Measurements from ENCODE around the gene ALG10B.
"Not testable (repeated sequence)": the region's sequence is repeated elsewhere in the genome, so short reads cannot be mapped to it uniquely, and the experiment has no call there.

The ALG10B gene, protein sequence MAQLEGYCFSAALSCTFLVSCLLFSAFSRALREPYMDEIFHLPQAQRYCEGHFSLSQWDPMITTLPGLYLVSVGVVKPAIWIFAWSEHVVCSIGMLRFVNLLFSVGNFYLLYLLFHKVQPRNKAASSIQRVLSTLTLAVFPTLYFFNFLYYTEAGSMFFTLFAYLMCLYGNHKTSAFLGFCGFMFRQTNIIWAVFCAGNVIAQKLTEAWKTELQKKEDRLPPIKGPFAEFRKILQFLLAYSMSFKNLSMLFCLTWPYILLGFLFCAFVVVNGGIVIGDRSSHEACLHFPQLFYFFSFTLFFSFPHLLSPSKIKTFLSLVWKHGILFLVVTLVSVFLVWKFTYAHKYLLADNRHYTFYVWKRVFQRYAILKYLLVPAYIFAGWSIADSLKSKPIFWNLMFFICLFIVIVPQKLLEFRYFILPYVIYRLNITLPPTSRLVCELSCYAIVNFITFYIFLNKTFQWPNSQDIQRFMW

DNA sequence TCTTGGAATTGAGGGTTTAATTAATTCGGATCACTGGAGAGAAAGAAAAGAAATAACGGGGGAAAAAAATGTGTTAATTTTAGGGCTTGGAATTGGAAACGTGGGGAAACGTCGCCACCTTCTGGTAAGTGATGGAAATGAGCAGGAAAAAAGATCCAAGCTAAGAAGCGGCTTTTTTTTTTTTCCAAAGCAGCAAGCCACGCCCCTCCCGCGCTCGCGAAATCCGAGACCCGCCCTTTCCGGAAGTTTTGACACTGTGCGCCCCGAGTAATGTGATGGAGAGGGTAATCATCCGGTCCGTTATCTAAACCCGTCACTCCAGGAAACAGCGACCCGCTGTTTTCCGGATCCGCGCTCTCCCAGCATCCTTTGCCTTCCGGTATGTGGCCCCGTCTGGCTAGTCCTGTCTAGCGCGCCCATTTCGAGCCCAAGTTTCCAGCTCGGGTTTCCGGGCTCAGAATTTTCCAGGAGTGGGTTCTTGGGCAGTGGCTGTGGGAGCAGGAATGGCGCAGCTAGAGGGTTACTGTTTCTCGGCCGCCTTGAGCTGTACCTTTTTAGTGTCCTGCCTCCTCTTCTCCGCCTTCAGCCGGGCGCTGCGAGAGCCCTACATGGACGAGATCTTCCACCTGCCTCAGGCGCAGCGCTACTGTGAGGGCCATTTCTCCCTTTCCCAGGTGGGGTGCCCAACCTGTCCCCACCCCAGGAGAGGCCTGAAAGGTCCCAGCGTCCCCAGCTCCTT lies at the start of gene ALG10B:
Gene ALG10B (plus strand): TSS at position 384 of the 739 bp plus-strand sequence. CDS start 120 bp downstream, at position 504.
- peak; percentile 98 for DNase-seq

DNA sequence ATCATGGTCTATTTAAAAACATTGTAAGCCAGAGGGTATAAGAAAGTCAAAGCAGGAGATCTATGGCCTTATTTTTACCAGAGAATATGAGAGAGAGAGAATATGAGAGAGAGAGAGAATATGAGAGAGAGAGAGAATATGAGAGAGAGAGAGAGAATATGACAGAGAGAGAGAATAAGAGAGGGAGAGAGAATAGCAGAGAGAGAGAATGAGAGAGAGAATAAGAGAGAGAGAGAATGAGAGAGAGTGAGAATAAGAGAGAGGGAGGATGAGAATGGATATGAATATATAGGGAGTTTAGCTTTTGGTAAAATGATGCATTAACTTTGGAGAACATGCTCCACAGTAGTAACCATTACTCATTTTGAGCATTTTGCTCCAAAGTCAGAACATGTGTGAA lies 48.0 kb upstream of the ALG10B start:
- no peak for DNase-seq

DNA sequence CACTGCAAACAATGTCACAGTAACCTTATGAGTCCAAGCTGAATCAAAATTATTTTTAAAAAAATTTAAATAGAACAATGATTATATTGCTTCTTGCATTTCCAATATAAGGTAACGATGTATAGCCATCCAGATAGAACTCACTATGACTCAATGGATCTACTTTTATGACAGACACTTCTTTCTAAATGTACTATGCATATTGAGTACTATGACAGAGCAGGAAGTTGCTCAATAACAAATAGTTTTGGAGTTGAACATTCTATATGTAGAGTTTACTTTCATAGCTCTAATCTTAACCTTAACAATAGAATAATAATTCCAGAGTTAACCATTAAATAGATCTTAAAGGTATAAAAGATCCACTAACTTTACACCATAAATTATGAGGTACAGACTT lies 46.7 kb upstream of the ALG10B start:
- DNase-seq = no peak

DNA sequence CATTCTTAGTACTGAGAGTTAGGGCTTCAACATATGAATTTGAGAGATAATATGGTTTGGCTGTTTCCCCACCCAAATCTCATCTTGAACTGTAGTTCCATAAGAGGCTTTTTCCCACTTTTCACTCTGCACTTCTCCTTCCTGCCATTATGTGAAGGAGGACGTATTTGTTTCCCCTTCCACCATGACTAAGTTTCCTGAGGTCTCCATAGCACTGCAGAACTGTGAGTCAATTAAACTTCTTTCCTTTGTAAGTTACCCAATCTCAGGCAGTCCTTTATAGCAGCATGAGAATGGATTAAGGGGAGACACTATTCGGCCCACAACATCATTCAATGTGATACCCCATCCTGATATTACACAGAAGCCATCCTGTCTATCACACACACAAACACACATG lies 36.8 kb upstream of the ALG10B start:
- no peak for DNase-seq

DNA sequence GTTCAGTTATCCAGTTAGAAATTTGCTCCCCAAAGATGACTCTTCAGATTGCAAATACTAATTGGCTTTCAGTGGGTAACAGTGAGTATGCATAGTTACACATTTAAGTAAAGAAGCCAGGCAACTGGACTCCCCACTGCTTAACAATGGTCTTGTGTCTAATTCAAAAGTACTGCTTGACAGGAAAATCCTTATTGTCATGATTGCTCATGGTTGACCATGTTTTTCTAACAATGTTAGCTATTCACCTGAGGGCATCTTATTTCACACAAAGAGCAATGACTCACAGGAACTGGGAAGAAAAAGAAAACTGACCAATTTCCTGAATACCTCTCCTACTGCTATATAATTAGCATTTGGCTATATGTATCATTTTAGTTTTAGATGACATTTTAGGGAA lies 33.7 kb upstream of the ALG10B start:
- no peak for DNase-seq

DNA sequence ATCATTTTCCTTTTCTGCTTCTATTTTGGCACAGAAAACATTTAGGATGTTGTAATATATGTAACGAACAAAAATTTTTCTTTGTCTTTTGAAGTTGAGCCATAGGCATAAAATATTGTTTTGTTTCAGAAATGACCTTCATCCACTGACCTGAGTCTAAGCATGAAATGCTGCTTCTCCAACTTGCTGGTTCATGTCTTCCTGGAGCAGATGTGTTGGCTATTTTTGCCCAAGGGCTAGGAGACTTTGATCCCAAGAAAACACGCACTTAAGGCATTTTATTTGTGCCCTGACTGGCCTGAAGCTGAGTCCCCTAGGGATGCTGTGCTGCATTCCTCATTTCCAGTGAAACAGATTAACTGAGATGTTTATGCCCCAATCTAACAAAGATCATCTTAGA lies 27.2 kb upstream of the ALG10B start:
- no peak for DNase-seq

DNA sequence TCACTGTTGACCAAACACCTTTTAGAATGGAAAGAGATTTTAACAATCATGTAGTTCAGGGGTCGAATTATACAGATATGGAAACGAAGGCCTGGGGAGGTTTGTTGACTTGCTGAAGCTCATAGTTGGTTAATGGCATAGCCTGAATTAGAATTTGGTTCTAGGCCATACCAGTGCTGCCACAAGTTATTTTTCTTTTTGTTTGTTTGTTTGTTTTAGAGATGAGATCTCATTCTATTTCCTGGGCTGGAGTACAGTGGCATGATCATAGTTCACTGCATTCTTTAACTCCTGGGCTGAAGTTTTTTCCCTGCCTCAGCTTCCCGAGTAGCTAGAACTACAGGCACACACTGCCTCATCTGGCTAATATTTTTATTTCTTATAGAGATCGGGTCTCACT lies 25.4 kb upstream of the ALG10B start:
- no peak for DNase-seq

DNA sequence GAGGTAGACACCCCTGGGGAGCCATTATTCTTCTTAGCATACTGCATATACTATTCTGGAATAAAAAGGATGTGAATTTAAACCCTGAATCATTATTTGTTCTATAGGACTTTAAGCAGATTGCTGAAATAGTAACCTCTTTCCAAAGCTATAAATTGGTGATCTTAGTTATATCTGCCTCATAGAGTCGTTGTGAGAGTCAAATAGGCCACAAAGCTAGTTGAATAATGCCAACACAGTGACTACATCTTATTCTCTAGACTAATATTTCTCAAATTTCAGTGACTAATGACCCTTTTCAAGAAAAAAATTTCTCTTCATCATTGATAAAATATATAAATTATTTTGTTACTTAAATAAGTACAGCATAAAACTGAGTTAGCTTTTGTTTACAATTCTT lies 13.6 kb upstream of the ALG10B start:
- DNase-seq = not testable (repeated sequence)

DNA sequence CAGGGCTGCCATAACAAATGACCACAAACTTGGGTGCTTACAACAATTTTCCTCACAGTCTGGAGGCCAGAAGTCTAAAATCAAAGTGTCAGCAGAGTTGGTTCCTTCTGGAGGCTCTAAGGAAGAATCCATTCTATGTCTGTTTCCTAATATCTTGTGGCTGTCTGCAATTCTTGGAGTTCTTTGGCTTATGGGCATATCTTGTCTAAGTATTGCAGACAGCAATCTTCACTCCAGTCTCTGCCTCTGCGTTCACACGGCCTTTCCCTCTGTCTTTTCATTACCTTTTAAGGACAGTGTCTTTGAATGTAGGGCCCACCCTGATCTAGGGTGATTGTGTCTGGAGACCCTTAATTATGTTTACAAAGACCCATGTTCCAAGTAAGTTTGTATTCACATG lies 5.4 kb downstream of the ALG10B start:
- DNase-seq = not testable (repeated sequence)

DNA sequence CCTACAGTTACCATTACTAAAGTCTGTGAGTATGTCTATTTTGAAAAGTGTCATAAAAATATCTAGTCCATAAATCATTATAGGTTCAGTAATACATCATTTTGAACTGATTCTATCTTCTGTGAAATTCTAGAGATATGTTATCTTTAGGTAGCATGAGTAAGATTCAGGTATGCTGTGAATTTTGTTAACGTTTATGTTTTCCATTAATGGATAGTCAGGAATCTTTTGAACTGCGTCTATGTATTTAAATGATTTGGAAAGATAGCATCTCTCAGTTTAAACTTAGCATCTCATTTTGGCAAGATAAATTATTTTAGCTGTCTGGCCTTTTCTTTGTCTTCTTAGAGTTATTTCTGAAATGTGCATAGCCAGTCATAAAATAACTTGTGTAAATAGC lies 8.3 kb downstream of the ALG10B start:
- DNase-seq = no peak

DNA sequence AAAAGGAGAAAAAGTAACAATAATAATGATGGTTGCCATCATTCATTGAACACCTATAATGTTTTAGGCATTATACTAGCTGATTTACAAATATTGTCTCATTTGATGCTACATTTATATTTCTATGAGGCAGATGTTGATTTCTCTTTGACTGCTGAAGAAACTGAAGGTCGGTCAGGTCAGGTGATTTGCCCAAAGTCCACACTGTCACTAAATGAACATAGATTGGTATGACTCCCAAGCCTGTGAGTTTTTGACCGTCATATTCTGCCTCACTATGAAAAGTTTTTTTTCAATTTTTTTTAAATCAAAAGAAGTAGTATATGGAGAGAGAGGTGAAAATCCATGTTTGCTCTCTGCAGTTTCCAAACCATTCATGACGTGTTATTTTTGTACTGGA lies 10.8 kb downstream of the ALG10B start:
- no peak for DNase-seq

DNA sequence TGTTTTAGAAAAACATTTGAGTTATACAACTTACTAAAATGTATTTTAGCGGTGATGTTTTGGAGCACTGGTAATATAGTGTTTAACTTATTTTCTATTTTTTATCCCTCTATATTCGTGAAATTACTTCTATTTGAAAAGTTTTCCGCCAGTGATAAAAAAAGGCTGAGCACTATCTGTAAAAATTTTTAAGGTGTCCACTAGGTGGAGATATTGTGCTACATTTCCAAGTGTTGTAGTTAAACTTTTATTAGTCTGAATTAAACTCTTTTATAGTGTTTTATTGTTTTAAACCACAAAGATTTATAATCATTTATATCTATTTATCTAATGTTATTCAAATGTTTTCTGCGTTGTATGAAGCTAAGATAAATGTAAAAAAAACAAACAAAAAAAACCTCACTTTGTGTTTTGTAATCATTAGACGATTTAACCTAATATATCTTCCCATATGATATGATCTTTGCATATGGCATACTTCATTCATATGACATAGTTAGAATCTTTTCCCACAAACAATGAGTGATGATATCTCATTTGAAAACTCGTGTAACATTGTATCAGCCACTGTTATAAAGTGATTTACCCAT lies 11.8 kb downstream of the ALG10B start:
- DNase-seq = peak; percentile 75

DNA sequence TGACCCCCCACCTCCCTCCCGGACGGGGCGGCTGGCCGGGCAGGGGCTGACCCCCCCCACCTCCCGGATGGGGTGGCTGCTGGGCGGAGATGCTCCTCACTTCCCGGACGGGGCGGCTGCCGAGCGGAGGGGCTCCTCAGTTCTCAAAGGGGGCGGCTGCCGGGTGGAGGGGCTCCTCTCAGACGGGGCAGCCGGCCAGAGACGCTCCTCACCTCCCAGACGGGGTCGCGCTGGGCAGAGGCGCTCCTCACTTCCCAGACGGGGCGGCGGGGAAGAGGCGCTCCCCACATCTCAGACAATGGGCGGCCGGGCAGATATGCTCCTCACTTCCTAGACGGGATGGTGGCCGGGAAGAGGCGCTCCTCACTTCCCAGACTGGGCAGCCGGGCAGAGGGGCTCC lies 13.8 kb downstream of the ALG10B start:
- not testable (repeated sequence) for DNase-seq

DNA sequence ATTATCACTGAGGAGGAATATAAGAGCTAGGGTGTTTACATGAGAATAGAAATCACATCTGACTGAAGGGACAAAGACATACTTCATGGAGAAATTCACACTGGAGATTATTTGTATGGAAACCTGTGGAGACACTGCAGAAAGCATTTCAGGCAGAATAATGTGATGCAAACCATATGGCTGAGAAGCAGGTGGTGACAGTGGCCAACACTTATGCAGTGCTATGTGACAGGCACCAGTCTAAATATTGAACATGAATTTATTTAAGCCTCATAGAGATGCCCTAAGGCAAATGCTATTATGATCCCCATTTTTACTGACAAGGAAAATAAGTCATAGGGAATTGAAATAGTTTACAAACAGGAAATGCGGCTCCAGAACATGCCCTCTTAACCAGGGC lies 16.2 kb downstream of the ALG10B start:
- no peak for DNase-seq

DNA sequence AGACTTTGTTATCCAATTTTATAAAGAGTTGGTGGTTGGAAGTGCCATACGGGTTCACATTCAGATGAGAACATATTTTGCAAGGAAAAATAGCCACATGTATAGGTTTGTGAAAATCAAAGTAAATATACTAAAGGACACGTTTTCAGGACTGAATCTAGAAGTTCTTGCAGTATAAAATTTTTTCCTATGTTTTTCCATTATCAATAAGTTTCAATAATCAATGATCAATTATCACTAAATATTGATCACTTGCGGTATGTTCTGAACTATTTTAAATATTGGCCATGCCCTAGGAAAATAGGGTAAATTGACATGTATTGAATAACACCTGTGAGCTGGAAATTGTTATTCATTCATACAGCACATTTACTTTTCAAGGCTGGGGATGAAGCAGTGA lies 25.9 kb downstream of the ALG10B start:
- no peak for DNase-seq

DNA sequence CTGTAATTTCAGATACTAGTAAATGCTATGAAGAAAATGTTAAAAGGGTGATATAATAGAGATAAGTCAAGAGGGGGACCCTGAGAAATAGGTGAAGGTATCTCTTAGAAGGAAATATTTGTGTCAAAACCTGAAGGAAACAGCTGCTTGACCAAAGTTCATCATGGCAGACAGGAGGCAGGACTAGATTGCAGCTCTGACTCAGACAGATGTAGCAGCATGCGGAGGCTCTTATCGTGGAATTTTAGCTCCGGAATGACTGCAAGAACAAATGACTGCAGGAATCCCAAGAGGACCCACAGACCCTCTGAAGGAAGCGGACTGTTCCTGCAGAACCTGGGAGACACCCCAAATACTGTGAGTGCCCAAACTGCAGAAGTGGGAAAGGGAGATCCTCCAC lies 26.7 kb downstream of the ALG10B start:
- not testable (repeated sequence) for DNase-seq

DNA sequence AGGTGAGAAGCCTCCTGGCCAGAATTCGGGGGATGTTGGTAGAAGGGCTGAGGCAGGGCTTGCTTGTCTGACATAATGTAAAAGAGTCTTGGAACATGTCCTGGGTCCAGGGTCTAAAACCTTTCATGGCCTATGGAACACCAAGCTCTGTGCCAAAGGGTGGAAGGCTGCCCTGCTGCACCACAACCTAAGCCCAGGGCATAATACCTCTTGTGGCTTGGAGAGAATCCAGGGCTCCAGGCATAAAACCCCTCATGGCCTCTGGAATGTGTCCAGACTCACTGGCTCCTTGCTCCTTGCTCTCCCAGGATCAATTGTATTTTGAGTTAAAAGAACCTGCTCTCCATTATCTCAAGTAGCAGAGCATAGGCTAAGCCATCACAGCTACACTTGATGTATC lies 27.3 kb downstream of the ALG10B start:
- not testable (repeated sequence) for DNase-seq

DNA sequence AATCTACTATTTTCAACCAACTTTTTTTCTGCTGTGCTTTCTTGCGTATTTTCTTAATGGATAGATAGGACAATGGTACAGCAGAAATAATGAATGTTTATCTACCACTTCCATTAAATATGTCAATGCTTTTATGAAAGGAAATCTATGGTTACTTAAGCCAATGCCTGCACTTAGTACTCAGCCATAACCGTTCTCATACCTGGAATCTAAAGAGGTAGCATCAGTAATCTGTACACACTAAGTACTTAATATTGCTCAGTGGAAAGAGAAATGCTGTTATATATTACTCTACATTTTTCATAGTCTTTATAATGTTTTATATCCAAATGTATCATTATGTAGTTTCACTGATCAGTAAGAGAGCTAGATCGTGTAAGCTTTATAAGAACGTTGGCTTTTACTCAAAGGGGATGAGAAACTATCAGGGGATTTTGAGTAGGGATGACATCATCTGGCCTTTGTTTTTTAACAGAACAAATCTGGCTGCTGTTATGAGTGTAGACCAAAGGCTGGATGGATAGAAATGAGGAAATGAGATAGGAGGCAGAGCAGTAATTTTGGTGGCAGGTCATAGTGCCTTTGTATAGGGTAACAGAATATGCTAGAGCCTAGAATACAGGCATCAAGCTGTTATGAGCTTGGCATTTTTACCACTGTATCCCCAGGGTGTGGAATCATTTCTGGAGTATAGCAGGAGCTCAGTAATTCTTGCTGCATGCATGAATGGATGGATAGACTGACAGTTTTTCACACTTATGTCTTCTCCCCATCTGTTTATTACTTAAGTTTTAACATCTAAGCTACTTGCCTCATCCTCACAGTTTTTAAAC lies 34.0 kb downstream of the ALG10B start:
- DNase-seq = no peak

DNA sequence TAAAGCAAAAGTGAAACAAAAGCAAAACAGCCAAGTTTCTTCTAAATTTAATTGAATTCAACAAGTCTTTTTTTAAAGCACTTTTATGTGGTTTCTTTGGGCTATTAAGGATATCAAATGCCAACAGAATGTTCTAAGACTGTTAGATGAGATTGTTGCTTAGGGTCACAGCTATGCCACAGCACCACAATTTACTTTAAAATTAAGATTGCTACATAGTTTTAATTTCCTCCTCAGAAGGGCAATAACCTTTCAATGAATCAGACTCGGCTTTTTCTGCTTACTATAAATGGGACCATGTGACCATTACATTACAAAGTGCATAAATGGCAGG lies 34.6 kb downstream of the ALG10B start:
- DNase-seq = not testable (repeated sequence)

DNA sequence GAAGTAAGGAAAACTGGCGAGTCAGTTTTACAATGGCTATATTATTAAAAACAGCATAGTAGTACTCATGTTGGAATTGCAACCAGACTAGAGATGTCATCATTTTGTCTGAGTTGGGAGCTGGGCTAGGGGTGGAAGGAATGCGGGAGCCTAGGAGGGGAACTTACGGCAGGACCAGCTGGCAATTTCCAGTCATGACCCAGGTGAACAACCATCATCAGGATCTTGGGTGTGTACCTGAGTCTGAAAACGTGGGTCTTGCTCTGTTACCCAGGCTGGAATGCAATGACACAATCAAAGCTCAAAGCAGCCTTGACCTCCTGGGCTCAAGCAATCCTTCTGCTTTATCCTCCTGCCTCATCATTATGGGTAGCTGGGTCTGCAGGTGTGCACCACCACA lies 50.9 kb downstream of the ALG10B start:
- no peak for DNase-seq

DNA sequence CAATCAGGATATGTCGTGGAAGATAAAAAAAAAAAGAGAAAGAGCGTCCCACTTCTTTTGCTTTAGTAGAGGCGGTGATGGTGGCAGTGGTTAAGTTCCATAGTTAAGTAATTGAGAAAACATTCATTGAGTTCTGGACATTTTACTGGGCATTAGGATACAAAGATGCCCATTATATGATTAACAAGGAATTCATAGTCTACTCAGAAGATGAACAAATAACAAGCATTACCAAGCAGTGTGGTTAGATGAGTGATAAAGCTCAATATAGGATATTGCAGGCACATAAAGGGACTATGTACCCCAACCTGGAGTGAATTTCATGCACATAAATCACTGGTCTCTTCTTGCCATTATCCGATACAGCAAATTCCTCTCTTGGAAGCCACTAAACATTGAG lies 53.7 kb downstream of the ALG10B start:
- DNase-seq = no peak

DNA sequence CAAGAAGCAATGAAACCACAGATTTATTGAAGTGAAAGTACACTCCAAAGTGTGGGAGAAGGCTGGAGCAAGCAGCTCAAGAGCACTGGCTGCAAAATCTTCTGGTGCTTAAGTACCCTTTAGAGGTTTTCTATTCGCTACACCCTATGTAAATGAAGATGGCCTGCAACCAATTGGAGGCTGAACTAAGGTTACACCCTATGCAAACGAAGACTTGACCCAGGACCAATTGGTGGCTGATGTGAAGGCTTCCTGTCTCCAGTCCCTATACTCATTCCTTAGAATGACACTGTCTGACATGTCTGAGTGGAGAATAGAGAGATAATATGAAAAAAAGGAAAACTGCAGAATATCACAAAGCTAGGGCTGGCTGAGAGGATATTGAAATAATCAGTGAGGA lies 57.2 kb downstream of the ALG10B start:
- no peak for DNase-seq

DNA sequence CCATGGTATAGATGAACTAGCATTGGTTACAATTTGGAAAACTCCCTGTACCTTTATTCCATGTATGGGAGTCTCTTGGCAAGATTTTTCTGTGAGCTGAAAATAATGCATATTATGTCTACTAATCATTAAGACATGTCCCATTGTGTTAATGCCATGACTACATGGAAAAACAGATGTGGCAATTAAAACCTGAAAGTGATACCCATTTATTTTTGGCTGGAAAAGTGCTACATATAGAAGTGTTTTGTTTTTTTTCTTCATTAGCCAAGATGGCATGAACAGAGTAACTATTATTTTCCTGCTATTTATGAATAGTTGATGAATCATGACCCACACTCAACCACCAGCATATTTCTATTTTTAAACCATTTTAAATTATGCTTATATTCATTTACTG lies 58.2 kb downstream of the ALG10B start:
- no peak for DNase-seq
